Stimulated activated CD4-positive, alpha-beta T cell treated with anti-CD3 and anti-CD28 coated beads, Interleukin-1b, Interleukin-23, amount 100 ng/mL, for 24 hours (primary cell): Measurements from ENCODE around the gene REXO1.

ENCODE experiments used
- DNase-seq, 4 experiments: peaks; one replicate each; pipeline ENCODE4 v3.0.0-alpha.2; 2020; ENCODE audit warnings: low read depth in 4 of 4, low spot score in 1 of 4

Gene REXO1

GRCh38 chr19:1773184-1773583 is 75.1 kb downstream of the REXO1 start:
- DNase-seq: no peak

- no peak for DNase-seq
These were observed 77.3 kb downstream of the REXO1 start for GRCh38 chr19:1770866-1771576.

GRCh38 chr19:1769645-1769985 is 78.7 kb downstream of the REXO1 start:
- DNase-seq: no peak

- no peak for DNase-seq
These were observed 79.2 kb downstream of the REXO1 start for GRCh38 chr19:1768918-1769644.

- no peak for DNase-seq
These were observed 80.0 kb downstream of the REXO1 start for GRCh38 chr19:1768248-1768647.

- peak in 3 of 4 experiments; percentile 34 to 58 (median 39) for DNase-seq
These were observed 80.8 kb downstream of the REXO1 start for GRCh38 chr19:1767464-1767933.

GRCh38 chr19:1766800-1767352 is 81.4 kb downstream of the REXO1 start:
- no peak for DNase-seq

GRCh38 chr19:1765904-1766799 is 82.1 kb downstream of the REXO1 start:
- no peak for DNase-seq
